HepG2 (cell line): ENCODE data around the gene FOXN3. TPM values are rescaled to one million over a fixed set of nuclear protein-coding genes. Genes with fewer than 3 reads are reported as not detected.

ENCODE experiments used
- ATAC-seq: fragments of 200-7000 bp; cut with Tn5 transposase; 3 replicates; pipeline ENCODE4 v1.9.1; 2020; ENCODE audit warnings: mild to moderate bottlenecking, moderate library complexity
- BruUV-seq: library from RNA; stranded (reverse); fragments of 400-500 nt; replicated peaks from 2 replicates; lab custom pipeline; 2021; lab: Mats Ljungman, UMichigan
- CTCF ChIA-PET: fragments of 300-600 bp; formaldehyde crosslinking; extraction: SDS; loops from one replicate; lab custom pipeline; 2021; ENCODE audit warnings: low total read pairs, inconsistent platforms, low intra/inter-chr PET ratio; lab: Yijun Ruan, JAX
- POLR2A ChIA-PET: fragments of 350-600 bp; sonication (Branson Sonifier 250); formaldehyde crosslinking; loops from one replicate; lab custom pipeline; 2020; ENCODE audit warnings: antibody characterized with exemption, inconsistent platforms; lab: Yijun Ruan, JAX
- DNase-seq: peaks from one replicate; pipeline ENCODE4 v3.0.0-alpha.2; 2015; ENCODE audit warnings: low spot score
- FAIRE-seq: peaks from 3 replicates; lab custom pipeline; 2011; peaks lifted over from hg19 to GRCh38; lab: Jason Lieb, UNC
- H2AFZ ChIP-seq: one replicate; pipeline ENCODE4 v1.6.1; 2011; ENCODE audit warnings: low read length, inconsistent platforms
- H3K27ac ChIP-seq: fragments of 300-600 bp; 3 replicates; pipeline ENCODE4 v1.8.0; 2011; ENCODE audit warnings: mixed run types, mild to moderate bottlenecking, mixed read lengths, low read length, inconsistent platforms; ENCODE audit not compliant: insufficient read depth; ENCODE audit errors: extremely low read length
- H3K27me3 ChIP-seq, 2 experiments: fragments of 200-600 bp in 1 of 2; 2 replicates in 1 of 2; 3 replicates in 1 of 2; pipeline versions ENCODE4 v1.6.0 to v1.8.0; 2011; ENCODE audit warnings: low read length in 2 of 2, mild to moderate bottlenecking in 2 of 2, moderate library complexity in 2 of 2, inconsistent platforms in 1 of 2; ENCODE audit not compliant: insufficient read depth in 2 of 2, control insufficient read depth in 1 of 2
- H3K36me3 ChIP-seq, 2 experiments: fragments of 200-600 bp in 1 of 2; replicated peaks in 1 of 2; 2 replicates in 1 of 2; 3 replicates in 1 of 2; pipeline versions ENCODE4 v1.5.1 to v1.8.0; 2011; ENCODE audit warnings: low read length in 2 of 2, inconsistent platforms in 1 of 2; ENCODE audit not compliant: insufficient read depth in 2 of 2, control insufficient read depth in 1 of 2
- H3K4me1 ChIP-seq: 2 replicates; pipeline ENCODE4 v1.5.1; 2012; ENCODE audit warnings: low read length, inconsistent platforms; ENCODE audit not compliant: insufficient read depth
- H3K4me2 ChIP-seq: 2 replicates; pipeline ENCODE4 v1.6.0; 2011; ENCODE audit warnings: low read depth, low read length, inconsistent platforms
- H3K4me3 ChIP-seq, 3 experiments: fragments of 200-600 bp in 1 of 3; sonication (generic), shearing (Covaris generic) in 1 of 3; replicated peaks in 1 of 3; 2 replicates each; pipeline ENCODE4 v1.5.1; 2011 to 2016; ENCODE audit warnings: low read length in 3 of 3, inconsistent platforms in 2 of 3, low read depth in 2 of 3, mild to moderate bottlenecking in 2 of 3, control low read depth in 1 of 3, mixed read lengths in 1 of 3; ENCODE audit not compliant: insufficient read depth in 1 of 3
- H3K79me2 ChIP-seq: one replicate; pipeline ENCODE4 v1.6.1; 2011; ENCODE audit warnings: low read length, inconsistent platforms; ENCODE audit not compliant: insufficient read depth
- H3K9ac ChIP-seq: 2 replicates; pipeline ENCODE4 v1.6.0; 2011; ENCODE audit warnings: mild to moderate bottlenecking, low read depth, low read length, inconsistent platforms; ENCODE audit not compliant: insufficient read depth
- H3K9me3 ChIP-seq: 2 replicates; pipeline ENCODE4 v1.5.1; 2012; ENCODE audit warnings: mild to moderate bottlenecking, low read length
- H4K20me1 ChIP-seq: 2 replicates; pipeline ENCODE4 v1.6.0; 2011; ENCODE audit warnings: inconsistent platforms, mild to moderate bottlenecking, low read length, moderate library complexity; ENCODE audit not compliant: insufficient read depth
- CCAR2 ChIP-seq: fragments of 200-400 bp; formaldehyde crosslinking; optimal IDR thresholded peaks from 2 replicates; pipeline ENCODE3; 2018; ENCODE audit warnings: low read depth, mild to moderate bottlenecking, low read length, moderate library complexity
- FOXO4 ChIP-seq: sonication (generic); formaldehyde crosslinking; conservative IDR thresholded peaks from 2 replicates; pipeline ENCODE4 v1.8.1; 2023; ENCODE audit warnings: missing genetic modification reagents
- GRHL1 ChIP-seq: sonication (generic); formaldehyde crosslinking; conservative IDR thresholded peaks from 2 replicates; pipeline ENCODE4 v1.8.0; 2022; ENCODE audit warnings: missing genetic modification reagents
- HNF1B ChIP-seq: sonication (generic); formaldehyde crosslinking; IDR thresholded peaks from 2 replicates; pipeline ENCODE4 v1.5.1; 2020; ENCODE audit warnings: mild to moderate bottlenecking, moderate library complexity, missing genetic modification reagents
- HNF4A ChIP-seq: sonication (generic); formaldehyde crosslinking; IDR thresholded peaks from 2 replicates; pipeline ENCODE4 v1.4.0; 2020; ENCODE audit warnings: missing genetic modification reagents
- NKX3-1 ChIP-seq: sonication (generic); formaldehyde crosslinking; IDR thresholded peaks from 2 replicates; pipeline ENCODE4 v1.5.0; 2020; ENCODE audit warnings: missing genetic modification reagents
- SMAD9 ChIP-seq: sonication (generic); formaldehyde crosslinking; IDR thresholded peaks from 2 replicates; pipeline ENCODE4 v1.5.1; 2020; ENCODE audit warnings: mild to moderate bottlenecking, missing genetic modification reagents
- TCF12 ChIP-seq, 2 experiments: fragments of 450-650 bp in 1 of 2; sonication (generic) in 1 of 2; formaldehyde crosslinking in 1 of 2; IDR thresholded peaks; 2 replicates each; pipeline versions ENCODE4 v1.6.1 to v1.8.0; 2017 to 2022; ENCODE audit warnings: antibody characterized with exemption in 1 of 2, mild to moderate bottlenecking in 1 of 2, missing genetic modification reagents in 1 of 2, moderate library complexity in 1 of 2
- TEAD3 ChIP-seq: optimal IDR thresholded peaks from 2 replicates; pipeline ENCODE3; 2016; ENCODE audit warnings: borderline replicate concordance
- TRAFD1 ChIP-seq: sonication (generic); formaldehyde crosslinking; IDR thresholded peaks from 2 replicates; pipeline ENCODE4 v1.5.1; 2020; ENCODE audit warnings: missing genetic modification reagents, mild to moderate bottlenecking, borderline replicate concordance
- UBTF ChIP-seq: sonication (generic); formaldehyde crosslinking; IDR thresholded peaks from 2 replicates; pipeline ENCODE4 v1.4.0; 2020; ENCODE audit warnings: mild to moderate bottlenecking, missing genetic modification reagents
- ZNF564 ChIP-seq: sonication (generic); formaldehyde crosslinking; IDR thresholded peaks from 2 replicates; pipeline ENCODE4 v1.8.1; 2023; ENCODE audit warnings: mild to moderate bottlenecking, missing genetic modification reagents
- ZNF737 ChIP-seq: sonication (generic); formaldehyde crosslinking; IDR thresholded peaks from 2 replicates; pipeline ENCODE4 v1.5.0; 2020; ENCODE audit warnings: missing genetic modification reagents, mild to moderate bottlenecking, borderline replicate concordance
- WGBS: methylation state at CpG from one replicate; pipeline ENCODE4 v1.1.6; 2017; ENCODE audit warnings: low lambda C conversion rate; 5-methylcytosine and 5-hydroxymethylcytosine counted together
- in situ Hi-C: cut with HindIII; loops from 2 replicates; pipeline ENCODE4 v1.10.0; 2017; ENCODE audit warnings: low pct_unique_long_range_greater_than_20kb; ENCODE audit not compliant: extremely low pct_ligation_motif_present
- intact Hi-C: fragments of 100-400 bp; cut with micrococcal nuclease; formaldehyde crosslinking; loops from one replicate; pipeline ENCODE4 v1.10.0; 2022; ENCODE audit not compliant: unreplicated experiment
- polyA plus RNA-seq, 8 experiments: library from polyadenylated mRNA; depleted of rRNA in 3 of 8; stranded (reverse) in 7 of 8; unstranded in 1 of 8; fragments of >200 nt; fragmentation: Illumina TruSeq in 4 of 8; extraction: Trizol in 4 of 8; gene quantifications; 2 replicates each; pipeline versions ENCODE4 v1.2.1 to v1.2.3, GENCODE V29; 2011 to 2016; ENCODE audit warnings: low read depth in 4 of 8, missing spikeins in 1 of 8, mixed read lengths in 1 of 8; ENCODE audit not compliant: insufficient read depth in 1 of 8
- total RNA-seq, 5 experiments: library from RNA; depleted of rRNA; stranded (reverse); fragments of >200 nt; fragmentation: Illumina TruSeq; extraction: Trizol; gene quantifications; 2 replicates each; pipeline ENCODE4 v1.2.3, GENCODE V29; 2016; ENCODE audit warnings: low read depth in 1 of 5
- TF ChIP-seq, protein P1 (sequence below): sonication (generic); formaldehyde crosslinking; IDR thresholded peaks from 2 replicates; pipeline ENCODE4 v1.9.0; 2021; ENCODE audit warnings: missing genetic modification reagents, borderline replicate concordance

The FOXN3 gene
- total and polyA plus RNA-seq, 2 of the 13 experiments (the other 11 are each of a cell fraction or from before 2014, with no cell fraction given): 32.4 to 70.2 TPM

- Histone ChIP-seq H3K27ac (no peak overlapping the region), H3K4me3 (no peak overlapping the region), H3K4me1 (no peaks in the 10 kb centered on the region), H3K9me3 (no peaks in the 10 kb centered on the region), H3K79me2 (peaks cover 51% of the 10 kb centered on the region), H2AFZ (no peak overlapping the region), H3K4me2 (no peak overlapping the region), H3K9ac (no peak overlapping the region), H3K27me3 (no peaks in the 10 kb centered on the region), H4K20me1 (peaks cover 23% of the 10 kb centered on the region), H3K36me3 (peaks cover 13 to 65% of the 10 kb centered on the region in 2 experiments)
- DNase-seq: no peak
- 96% methylated on average over 6 of the region's 6 CpGs for WGBS
- POLR2A ChIA-PET: no interaction called here
- intact Hi-C loops: no loop called here
- BruUV-seq: TSS peak; percentile 21
- in situ Hi-C loops: no loop called here
- CTCF ChIA-PET: no interaction called here
- ATAC-seq: no peak
- no peak for FAIRE-seq
- TF ChIP-seq HNF4A (CRISPR knock-in tag) (no peak), FOXO4 (CRISPR knock-in tag) (no peak), HNF1B (CRISPR knock-in tag) (no peak), CCAR2 (no peak), TEAD3 (CRISPR knock-in tag) (no peak), SMAD9 (CRISPR knock-in tag) (no peak), TCF12 (IDR thresholded peaks at IDR 0.05) (no peak), TCF12 (CRISPR knock-in tag; IDR thresholded peaks at IDR 0.05) (no peak), ZNF564 (CRISPR knock-in tag) (no peak), UBTF (no peak), GRHL1 (CRISPR knock-in tag) (no peak), NKX3-1 (CRISPR knock-in tag) (no peak), TRAFD1 (CRISPR knock-in tag) (no peak), ZNF737 (CRISPR knock-in tag) (no peak)
- TF ChIP-seq, protein P1, sequence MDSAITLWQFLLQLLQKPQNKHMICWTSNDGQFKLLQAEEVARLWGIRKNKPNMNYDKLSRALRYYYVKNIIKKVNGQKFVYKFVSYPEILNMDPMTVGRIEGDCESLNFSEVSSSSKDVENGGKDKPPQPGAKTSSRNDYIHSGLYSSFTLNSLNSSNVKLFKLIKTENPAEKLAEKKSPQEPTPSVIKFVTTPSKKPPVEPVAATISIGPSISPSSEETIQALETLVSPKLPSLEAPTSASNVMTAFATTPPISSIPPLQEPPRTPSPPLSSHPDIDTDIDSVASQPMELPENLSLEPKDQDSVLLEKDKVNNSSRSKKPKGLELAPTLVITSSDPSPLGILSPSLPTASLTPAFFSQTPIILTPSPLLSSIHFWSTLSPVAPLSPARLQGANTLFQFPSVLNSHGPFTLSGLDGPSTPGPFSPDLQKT (CRISPR knock-in tag): no peak
Measured at GRCh38 chr14:89277203-89277602, 139.8 kb downstream of the FOXN3 start.
